Activated CD4-positive, alpha-beta T cell treated with anti-CD3 and anti-CD28 coated beads, Interleukin-2, Interleukin-6, amounts not matched to agents 100 ng/mL and 50 ng/mL, durations not matched to agents 16 hours and 8 hours (primary cell): ENCODE data around the gene C10orf105.

ENCODE experiments used
- DNase-seq: peaks from one replicate; pipeline ENCODE4 v3.0.0-alpha.2; 2020

The C10orf105 gene

DNA sequence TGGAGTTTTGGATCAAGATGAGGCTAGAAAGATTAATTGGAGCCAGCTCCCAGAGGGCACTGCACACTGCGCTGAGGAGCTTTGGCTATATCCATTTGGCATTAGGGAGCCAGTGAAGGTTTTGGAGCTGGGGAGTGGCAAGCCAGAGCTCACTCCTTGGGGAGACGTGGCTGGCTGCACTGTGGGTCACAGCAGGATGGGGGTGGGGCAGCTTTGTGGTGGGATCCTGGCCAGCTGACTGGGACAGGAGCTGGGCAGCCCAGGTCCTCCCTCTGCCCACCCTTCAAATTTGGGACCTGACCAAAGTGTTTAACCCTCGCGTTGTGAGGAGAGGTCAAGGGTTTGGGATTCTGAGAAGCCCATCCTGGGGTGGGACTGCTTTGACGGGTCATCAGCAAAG lies 5.0 kb downstream of the C10orf105 start:
- no peak for DNase-seq

DNA sequence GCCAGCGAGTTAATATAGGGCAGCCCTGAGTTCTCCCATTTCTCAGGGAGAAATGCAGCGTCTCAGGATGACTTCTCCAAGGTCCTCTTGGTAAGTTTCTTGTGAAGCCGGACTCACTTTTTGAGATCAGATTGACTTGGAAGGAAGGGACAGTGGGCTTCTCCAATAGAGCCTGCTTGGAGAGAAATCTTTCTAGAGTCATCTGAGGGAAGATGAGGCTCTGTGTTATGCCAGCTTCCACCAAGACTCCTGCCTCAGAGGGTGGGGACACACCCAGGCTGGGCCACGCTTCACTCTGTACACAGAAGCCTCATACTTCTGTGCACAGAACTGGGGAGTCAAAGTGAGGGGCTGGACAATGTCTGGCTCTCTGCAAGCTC lies 5.6 kb downstream of the C10orf105 start:
- no peak for DNase-seq

DNA sequence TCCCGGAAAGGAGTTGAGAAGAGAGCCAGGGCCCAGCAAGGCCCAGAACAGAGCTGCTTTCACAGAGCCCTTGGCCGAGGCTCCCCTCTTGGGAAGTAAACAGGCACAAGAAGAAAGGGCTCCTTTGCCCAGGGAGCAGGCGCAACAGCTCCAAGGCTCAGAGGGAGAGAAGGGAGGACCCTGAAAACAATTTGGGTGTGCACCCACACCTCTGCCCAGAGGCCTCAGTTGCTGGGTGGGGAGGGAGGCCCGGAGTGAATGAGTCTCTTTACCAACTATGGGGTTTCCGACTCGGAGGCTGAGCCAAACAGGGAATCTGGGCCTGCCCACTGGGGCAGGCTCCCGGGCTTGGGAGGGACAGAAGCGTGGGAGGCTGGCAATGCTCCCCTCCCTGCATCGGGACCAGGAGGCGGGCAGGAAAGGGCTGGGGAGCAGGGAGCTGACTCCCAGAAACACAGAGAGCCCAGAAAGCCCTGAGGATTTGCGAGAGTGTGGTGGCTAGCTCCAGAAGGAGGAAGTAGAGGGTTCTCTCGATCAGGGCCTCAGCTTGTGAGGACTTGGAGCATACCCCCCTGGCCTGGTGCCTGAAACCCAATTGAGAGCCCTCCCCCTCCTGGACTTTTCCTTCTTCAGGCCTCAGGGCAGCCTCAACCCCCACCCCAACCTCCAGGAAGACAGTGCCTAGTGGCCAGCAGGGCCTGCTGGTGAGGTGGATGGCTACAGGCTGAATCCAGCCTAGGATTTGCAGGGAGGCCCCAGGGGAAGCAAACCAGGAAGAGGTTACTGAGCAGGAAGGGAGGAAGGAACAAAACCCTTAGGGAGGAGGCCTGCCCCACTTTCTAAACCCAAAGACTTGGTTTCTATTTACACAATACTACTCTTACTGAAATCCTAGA lies 6.2 kb downstream of the C10orf105 start:
- DNase-seq, result peak; percentile 59

DNA sequence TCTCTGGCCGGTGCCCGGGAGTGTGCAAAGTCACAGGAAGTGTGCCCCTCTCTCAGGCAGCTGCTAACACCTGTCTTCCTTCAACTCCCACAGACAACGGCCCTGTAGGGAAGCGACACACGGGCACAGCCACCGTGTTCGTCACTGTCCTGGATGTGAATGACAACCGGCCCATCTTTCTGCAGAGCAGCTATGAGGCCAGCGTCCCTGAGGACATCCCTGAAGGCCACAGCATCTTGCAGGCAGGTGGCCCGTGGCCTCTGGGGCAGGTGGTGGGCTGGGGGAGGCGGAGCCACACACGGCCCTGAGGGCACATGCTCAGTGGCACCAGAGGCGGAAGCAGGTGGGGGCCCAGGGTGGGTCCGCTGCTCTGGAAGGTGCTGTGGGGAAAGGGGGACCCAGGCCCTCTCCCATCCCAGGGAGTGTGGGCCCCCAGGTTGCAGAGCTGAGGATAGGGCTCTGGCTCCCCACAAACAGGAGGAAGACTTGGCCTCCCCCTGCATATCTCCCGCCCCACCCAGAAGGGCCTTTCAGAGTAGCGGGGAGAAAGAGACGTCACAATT lies 6.9 kb downstream of the C10orf105 start:
- no peak for DNase-seq

DNA sequence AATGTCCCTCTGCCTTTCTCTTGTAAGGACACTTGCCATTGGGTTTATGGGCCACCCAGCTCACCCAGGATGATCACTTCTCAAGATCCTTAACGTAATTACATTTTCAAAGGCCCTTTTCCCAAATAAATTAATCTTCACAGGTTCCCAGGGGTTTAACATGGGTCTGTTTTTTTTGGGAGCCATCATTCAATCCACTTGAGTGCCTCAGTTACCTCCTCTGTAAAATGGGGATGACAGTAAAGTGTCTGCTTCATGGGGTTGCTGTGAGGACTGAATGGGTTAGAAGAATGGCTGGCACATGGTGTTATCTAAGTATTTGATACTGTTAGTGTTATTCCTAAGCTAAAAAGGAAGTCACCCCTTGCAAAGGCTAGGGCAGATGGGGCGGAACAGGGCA lies 7.4 kb downstream of the C10orf105 start:
- no peak for DNase-seq

- DNase-seq, result no peak
These were observed 8.4 kb downstream of the C10orf105 start for GRCh38 chr10:71711052-71711623.

DNA sequence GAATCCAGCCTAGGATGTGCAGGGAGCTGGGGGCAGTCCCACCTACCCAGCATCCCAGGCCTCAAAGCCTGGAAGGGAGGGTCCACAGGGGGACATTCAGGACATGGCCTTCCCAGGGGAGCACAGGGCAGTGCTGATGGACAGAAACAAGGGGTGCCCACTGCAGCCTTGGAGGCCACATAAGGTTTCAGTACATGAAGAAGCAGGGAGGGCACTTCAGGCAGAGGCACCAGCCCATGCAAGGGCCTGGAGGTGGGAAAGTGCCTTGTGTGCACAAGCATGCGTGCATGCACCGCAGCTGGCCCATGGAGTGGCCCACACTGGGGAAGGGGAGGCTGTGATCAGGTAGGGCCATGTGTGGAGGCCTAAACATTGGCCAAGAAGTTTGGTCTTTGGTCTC lies 9.1 kb downstream of the C10orf105 start:
- DNase-seq, result no peak

DNA sequence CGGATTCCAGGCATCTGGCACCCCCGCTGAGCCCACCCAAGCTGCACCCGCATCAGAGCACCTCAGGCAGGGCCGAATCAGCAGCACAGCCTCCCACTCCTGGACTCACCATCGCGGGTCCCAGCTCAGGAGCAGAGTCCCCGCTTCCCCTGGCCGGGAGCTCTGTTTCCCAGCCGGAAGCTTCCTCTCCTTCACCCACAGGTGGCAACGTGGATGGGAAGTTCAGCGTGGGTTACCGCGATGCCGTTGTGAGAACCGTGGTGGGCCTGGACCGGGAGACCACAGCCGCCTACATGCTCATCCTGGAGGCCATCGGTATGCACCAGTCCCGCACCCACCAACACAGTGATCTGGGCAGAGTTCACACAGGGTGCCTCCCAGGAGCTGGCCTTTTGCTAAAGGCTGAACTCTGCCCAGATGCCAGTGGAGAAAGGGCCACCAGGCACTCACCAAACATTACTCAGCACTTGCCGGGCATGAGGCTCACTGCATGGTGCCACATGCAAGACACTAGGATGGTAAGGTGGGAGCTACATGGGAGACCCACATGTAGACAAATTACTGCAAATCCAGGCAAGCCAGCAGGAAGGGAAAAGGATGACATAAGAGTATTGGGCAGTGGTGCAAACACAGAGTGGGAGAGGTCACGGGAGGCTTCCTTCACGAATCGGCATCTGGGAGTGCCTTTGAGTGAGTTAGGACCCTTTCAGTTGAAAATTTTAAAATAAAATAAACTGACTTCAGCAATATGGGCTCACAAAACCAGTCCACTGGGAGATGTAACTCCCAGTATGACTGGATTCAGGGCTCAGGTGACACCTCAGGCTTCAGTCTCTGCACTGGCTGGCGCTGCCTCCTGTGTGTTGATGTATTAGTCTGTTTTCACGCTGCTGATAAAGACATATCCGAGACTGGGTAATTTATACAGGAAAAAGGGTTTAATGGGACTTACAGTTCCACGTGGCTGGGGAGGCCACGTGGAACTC lies 10.4 kb downstream of the C10orf105 start:
- DNase-seq, result peak; percentile 14

- peak; percentile 69 for DNase-seq
These were observed 11.3 kb downstream of the C10orf105 start for GRCh38 chr10:71708301-71708703.

- DNase-seq, result no peak
These were observed 12.3 kb downstream of the C10orf105 start for GRCh38 chr10:71707240-71707789.

DNA sequence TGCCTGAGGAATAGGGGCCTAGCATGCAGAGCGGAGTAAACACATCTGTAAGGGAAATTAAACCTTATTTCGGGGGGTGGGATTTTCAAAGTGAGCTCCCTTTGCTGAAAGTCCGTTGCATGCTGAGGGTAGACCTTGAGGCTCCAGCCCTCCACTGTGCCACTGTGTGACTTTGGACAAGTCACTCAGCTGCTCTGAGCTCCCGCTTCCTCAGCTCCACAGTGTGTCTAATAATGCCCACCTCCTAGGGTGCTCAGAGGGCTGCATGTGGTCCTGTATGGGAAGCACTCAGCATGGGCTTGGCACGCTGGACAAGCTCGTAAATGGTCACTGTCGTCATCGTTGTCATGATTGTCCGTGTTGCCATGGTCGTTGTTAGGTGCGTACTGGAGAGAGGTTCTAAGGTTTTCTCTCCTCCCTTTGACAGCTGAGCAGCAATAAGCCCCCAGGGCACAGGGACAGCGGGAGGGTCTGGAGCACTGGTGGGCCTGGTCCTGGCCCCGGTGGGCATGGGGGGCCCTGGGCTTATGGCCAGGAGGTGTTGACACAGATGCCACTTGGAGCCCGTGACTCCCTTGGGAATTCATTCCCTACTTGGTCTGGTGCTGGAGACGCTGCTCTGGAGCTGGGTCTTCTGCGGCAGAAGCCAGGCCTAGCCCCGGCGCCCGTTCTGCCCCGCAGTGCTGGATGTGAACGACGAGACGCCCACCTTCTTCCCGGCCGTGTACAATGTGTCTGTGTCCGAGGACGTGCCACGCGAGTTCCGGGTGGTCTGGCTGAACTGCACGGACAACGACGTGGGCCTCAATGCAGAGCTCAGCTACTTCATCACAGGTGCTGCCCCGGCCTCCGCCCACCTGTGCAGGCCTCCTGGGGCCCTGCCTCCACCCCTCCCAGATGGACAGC lies 13.1 kb downstream of the C10orf105 start:
- DNase-seq, result no peak

DNA sequence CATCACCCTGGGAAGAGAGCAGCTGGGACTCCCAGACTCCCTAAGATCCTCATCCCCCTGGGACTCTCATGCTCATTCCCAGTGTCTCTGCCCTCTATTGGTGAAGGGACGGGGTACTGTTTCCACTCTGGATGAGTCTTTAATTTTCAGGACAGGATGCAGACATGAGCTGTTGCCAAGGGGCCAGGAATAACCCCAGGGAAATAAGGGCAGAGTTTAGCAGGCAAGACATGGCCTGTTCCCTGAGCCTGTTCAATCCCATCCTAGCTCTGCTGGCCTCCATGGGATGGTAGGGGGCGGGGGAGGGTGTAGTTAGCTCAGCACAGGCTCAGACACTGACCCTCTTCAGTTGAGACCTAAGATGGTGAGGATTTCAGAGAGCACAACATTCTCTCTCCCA lies 14.0 kb downstream of the C10orf105 start:
- DNase-seq, result no peak

DNA sequence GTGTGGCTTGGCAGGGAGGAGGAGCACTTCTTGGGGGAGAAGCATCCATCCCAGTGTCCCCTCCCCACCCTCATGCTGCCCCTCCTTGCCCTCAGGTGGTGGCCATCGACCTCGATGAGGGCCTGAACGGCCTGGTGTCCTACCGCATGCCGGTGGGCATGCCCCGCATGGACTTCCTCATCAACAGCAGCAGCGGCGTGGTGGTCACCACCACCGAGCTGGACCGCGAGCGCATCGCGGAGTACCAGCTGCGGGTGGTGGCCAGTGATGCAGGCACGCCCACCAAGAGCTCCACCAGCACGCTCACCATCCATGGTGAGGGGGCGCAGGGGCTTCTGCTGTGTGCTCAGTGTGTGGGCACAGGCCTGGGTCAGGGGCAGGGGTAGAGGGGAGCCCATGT lies 14.8 kb downstream of the C10orf105 start:
- no peak for DNase-seq

DNA sequence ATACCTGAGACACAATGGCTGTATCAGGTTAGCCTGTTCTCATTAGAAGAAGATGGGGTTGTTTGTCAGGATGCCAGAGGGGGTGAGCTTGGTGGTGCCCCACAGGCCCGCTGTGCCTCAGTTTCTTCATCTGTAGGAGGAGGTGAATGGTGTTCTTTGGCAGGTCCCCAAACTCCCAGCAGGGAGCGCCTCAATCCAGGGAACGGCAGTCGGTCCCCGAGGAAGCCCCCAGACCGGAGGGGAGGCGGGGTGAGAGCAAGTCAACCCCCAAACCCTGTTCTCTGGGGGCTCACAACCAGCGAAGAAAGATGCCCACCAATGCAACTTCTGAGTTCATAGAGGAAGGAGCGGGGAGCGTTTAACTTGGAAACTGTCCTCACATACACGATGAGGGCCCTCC lies 16.0 kb downstream of the C10orf105 start:
- no peak for DNase-seq

- no peak for DNase-seq
These were observed 18.0 kb downstream of the C10orf105 start for GRCh38 chr10:71701496-71702132.

- DNase-seq, result no peak
These were observed 18.7 kb downstream of the C10orf105 start for GRCh38 chr10:71700731-71701368.

- DNase-seq, result no peak
These were observed 20.8 kb downstream of the C10orf105 start for GRCh38 chr10:71698737-71699136.

GRCh38 chr10:71697938-71698709 lies 21.5 kb downstream of the C10orf105 start:
- DNase-seq, result peak; percentile 64

DNA sequence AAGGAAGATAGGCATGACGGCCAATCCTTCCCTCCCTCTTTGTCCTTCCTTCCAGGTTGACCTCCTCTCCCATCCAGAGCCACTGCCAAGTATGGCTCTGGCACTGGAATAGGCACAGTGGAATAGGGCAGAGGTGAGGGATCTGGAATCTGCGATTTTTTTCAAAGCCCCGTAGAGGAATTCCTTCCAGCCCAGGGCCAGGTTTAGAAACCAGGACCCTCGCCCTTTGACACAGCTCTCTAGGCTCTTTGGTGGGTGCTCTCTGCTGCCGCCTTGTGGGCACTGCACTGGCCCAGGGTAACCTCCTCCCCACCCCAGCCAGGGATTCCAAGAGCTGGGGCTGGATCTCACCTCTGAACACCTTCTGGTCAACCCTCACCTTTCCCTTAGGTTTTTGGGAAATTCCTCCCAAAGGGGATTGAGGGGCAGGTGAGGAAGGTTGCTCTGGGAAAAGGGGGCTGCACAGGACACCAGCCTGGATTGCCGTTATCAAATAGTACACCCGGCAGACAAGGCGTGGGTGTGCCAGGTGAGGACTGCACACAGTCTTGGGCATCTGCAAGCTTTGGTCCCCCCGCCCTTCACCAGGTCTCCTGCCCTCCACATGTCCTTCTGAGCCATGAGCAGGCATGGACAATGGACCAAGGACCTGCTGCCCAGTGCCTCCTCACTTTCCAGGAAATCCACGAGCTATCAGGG lies 22.8 kb downstream of the C10orf105 start:
- peak; percentile 74 for DNase-seq
